Endothelial cell (in vitro differentiated cells): ENCODE results near the gene NCAM1. TPM values are rescaled to one million over a fixed set of nuclear protein-coding genes. Genes with fewer than 3 reads are reported as not detected.

Experiments
- DNase-seq: peaks from one replicate; pipeline ENCODE4 v3.0.0; 2021; ENCODE audit warnings: low spot score
- H3K27ac Mint-ChIP-seq: one replicate; pipeline ENCODE4 v1.8.0; 2021; ENCODE audit warnings: mixed read lengths, inconsistent platforms; ENCODE audit not compliant: unreplicated experiment
- H3K27me3 Mint-ChIP-seq: one replicate; pipeline ENCODE4 v1.8.0; 2021; ENCODE audit warnings: mild to moderate bottlenecking, moderate library complexity, mixed read lengths, inconsistent platforms; ENCODE audit not compliant: unreplicated experiment
- H3K36me3 Mint-ChIP-seq: one replicate; pipeline ENCODE4 v1.8.0; 2021; ENCODE audit warnings: mild to moderate bottlenecking, low read depth, mixed read lengths, inconsistent platforms; ENCODE audit not compliant: unreplicated experiment
- H3K4me1 Mint-ChIP-seq: one replicate; pipeline ENCODE4 v1.8.0; 2021; ENCODE audit warnings: mild to moderate bottlenecking, mixed read lengths, inconsistent platforms; ENCODE audit not compliant: unreplicated experiment
- H3K4me3 Mint-ChIP-seq: one replicate; pipeline ENCODE4 v1.8.0; 2021; ENCODE audit warnings: mild to moderate bottlenecking, mixed read lengths, inconsistent platforms; ENCODE audit not compliant: unreplicated experiment
- H3K9me3 Mint-ChIP-seq: one replicate; pipeline ENCODE4 v1.8.0; 2021; ENCODE audit warnings: mixed read lengths, inconsistent platforms; ENCODE audit not compliant: unreplicated experiment
- total RNA-seq: library from RNA; stranded (reverse); fragmentation: NEBNext Ultra II Directional; extraction: Animal tissue kit (Norgen Biotek cat#: 25700); gene quantifications from one replicate; pipeline ENCODE4 v1.2.1, GENCODE V29; 2021; ENCODE audit not compliant: unreplicated experiment
- TF ChIP-seq, protein P1 (sequence below): fragments of 200-600 bp; sonication (generic); IDR thresholded peaks from one replicate; pipeline ENCODE4 v1.5.0; 2021; ENCODE audit warnings: antibody characterized with exemption; ENCODE audit not compliant: unreplicated experiment

Gene NCAM1
- total RNA-seq, 1 donor from 2014 or later, result 21.9 TPM

- no peak for DNase-seq
- H3K9me3 Mint-ChIP-seq, result no peaks in the 10 kb centered on the region
- TF ChIP-seq, protein P1, sequence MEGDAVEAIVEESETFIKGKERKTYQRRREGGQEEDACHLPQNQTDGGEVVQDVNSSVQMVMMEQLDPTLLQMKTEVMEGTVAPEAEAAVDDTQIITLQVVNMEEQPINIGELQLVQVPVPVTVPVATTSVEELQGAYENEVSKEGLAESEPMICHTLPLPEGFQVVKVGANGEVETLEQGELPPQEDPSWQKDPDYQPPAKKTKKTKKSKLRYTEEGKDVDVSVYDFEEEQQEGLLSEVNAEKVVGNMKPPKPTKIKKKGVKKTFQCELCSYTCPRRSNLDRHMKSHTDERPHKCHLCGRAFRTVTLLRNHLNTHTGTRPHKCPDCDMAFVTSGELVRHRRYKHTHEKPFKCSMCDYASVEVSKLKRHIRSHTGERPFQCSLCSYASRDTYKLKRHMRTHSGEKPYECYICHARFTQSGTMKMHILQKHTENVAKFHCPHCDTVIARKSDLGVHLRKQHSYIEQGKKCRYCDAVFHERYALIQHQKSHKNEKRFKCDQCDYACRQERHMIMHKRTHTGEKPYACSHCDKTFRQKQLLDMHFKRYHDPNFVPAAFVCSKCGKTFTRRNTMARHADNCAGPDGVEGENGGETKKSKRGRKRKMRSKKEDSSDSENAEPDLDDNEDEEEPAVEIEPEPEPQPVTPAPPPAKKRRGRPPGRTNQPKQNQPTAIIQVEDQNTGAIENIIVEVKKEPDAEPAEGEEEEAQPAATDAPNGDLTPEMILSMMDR, result no peak
- no peaks in the 10 kb centered on the region for H3K4me1 Mint-ChIP-seq
- H3K27ac Mint-ChIP-seq, result no peak overlapping the region
- H3K36me3 Mint-ChIP-seq, result no peaks in the 10 kb centered on the region
- peaks cover 1% of the 10 kb centered on the region for H3K27me3 Mint-ChIP-seq
- no peak overlapping the region for H3K4me3 Mint-ChIP-seq
Measured at GRCh38 chr11:112989198-112989597, 28.0 kb downstream of the NCAM1 start.

- no peak for DNase-seq
- peaks cover 1% of the 10 kb centered on the region for H3K27me3 Mint-ChIP-seq
- H3K9me3 Mint-ChIP-seq, result no peaks in the 10 kb centered on the region
Measured at GRCh38 chr11:112993808-112994207, 32.6 kb downstream of the NCAM1 start.

GRCh38 chr11:112995423-112996090, 34.3 kb downstream of the NCAM1 start:
- Mint-ChIP-seq H3K36me3 (no peaks in the 10 kb centered on the region), H3K27ac (no peak overlapping the region), H3K9me3 (no peaks in the 10 kb centered on the region), H3K4me3 (no peak overlapping the region), H3K27me3 (peaks cover 1% of the 10 kb centered on the region), H3K4me1 (no peaks in the 10 kb centered on the region)
- TF ChIP-seq, protein P1, result no peak
- no peak for DNase-seq

More at GRCh38 chr11:112993808-112994207, 32.6 kb downstream of the NCAM1 start:
- TF ChIP-seq, protein P1, result no peak
- no peaks in the 10 kb centered on the region for H3K4me1 Mint-ChIP-seq
- H3K36me3 Mint-ChIP-seq, result no peaks in the 10 kb centered on the region
- no peak overlapping the region for H3K27ac Mint-ChIP-seq
- no peak overlapping the region for H3K4me3 Mint-ChIP-seq

DNA sequence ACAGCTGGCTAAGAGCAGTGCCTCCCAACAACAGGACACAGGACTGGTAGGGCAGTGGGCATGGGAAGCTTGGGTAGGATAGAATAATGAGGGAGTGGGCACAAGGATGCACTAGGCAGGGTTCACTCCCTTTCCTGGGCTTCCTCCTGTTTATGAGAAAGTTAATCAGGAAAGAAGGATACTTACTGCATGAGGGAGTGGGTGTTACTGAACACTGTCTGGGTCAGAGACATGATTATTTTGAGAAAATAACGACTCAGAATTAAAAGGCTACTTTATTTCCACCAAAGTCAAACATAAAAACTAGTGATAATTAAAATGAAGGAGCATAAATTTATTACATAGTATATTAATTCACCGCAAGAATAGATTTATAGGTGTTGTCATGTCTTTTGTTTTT, 35.8 kb downstream of the NCAM1 start:
- Mint-ChIP-seq H3K9me3 (no peaks in the 10 kb centered on the region), H3K27ac (no peak overlapping the region)

More for the DNA sequence above, 35.8 kb downstream of the NCAM1 start:
- no peaks in the 10 kb centered on the region for H3K36me3 Mint-ChIP-seq
- no peaks in the 10 kb centered on the region for H3K27me3 Mint-ChIP-seq
- H3K4me3 Mint-ChIP-seq, result no peak overlapping the region
- TF ChIP-seq, protein P1, result no peak
- peaks cover 5% of the 10 kb centered on the region for H3K4me1 Mint-ChIP-seq
- no peak for DNase-seq
